GM21528 (cell line): Measurements from ENCODE around the gene SYCP2L.
"Not testable (repeated sequence)": the region's sequence is repeated elsewhere in the genome, so short reads cannot be mapped to it uniquely, and the experiment has no call there.

Source experiments
- ATAC-seq: cut with Tn5 transposase; IDR thresholded peaks from one replicate; pipeline ENCODE4 v1.9.1; 2021; ENCODE audit warnings: mild to moderate bottlenecking, moderate library complexity; ENCODE audit not compliant: unreplicated experiment, low FRiP score

SYCP2L gene

GRCh38 chr6:10877012-10877411 lies 9.8 kb upstream of the SYCP2L start:
- no peak for ATAC-seq

DNA sequence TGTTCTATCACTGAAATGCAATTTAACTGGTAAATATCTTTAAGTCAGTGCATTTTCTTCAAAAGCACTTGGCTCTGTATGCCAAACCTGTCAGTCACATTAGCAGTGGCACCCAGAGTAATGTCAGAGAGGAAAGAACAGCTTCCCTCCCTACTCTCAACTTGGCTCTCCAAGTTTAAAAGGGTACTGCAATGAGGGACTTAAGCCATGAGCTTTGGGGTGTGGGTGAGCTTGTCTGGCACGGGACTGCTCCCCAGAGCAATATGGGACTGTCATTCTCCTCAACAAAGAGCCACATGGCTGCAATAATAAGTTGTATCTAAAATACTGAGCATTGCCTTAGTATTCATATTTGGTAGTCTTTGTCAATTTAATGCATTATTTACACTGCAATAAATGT lies 9.0 kb upstream of the SYCP2L start:
- no peak for ATAC-seq

DNA sequence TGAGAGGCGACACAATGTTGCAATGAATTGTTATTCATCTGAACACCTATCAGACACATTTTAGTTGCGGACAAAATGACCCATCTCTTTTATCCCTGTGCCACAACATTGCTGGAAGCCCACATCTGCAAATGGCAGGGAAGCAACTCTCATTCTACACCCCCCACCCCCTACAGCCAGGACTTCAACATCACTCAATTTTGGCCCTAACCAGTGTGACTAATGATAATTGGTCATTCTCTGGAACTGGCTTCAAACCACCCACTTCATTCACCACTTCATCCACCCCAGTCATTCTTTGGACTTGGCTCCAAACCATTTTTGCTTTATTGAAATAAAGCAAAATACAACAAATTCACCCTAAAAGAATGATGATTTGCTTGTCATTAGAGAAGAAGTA lies 6.5 kb upstream of the SYCP2L start:
- no peak for ATAC-seq

DNA sequence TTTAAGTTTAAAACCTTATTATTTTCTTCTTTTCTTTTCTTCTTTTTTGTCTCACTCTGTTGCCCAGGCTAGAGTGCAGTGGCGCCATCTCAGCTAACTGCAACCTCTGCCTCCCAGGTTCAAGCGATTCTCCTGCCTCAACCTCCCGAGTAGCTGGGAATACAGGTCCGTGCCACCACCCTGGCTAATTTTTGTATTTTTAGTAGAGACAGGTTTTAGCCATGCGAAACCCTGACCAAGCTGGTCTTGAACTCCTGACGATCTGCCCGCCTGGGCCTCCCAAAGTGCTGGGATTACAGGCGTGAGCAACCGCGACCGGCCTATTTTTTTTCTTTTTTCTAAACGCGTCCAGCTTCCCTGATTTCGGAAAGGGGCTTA lies 4.6 kb upstream of the SYCP2L start:
- ATAC-seq = not testable (repeated sequence)

GRCh38 chr6:10882657-10883171 lies 4.1 kb upstream of the SYCP2L start:
- ATAC-seq = no peak

DNA sequence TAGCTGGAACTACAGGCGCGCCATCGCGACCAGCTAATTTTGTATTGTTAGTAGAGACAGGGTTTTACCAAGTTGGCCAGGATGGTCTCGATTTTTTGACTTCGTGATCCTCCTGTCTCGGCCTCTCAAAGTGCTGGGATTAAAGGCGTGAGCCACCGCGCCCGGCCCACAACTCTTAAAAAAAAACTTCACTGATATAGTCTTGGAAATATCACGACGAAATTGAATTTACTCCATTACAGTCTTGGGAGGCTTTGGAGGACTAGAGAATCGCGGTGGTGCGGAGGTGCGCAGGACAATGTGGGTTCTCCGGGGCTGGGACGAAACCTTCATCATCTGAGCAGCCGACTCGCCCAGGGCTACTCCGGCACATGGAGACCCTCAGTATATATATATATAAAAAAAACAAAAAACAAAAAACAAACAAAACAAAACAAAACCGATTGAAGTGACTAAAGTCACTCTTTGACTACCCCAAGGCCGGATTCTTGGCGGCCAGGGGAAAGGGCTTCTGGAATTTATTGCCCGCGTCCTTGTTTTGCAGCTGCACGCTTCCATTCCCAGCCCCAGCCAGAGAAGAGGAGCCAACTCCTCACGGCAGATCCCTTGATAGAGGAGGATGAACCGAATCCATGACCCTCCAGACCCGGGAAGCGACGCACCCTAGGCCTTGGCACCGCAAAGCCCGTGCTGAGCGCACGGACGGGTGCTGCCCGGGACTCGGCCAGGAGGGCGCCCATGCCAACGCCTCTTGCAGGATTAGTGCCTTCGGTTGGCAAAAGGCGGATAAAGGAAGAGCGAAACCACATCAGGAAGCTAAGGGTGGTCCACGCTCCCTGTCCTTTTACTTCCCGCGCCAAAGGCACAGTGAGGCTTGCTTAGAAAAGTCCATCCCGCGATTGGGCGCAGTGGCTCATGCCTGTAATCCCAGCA lies 3.3 kb upstream of the SYCP2L start:
- ATAC-seq = no peak

GRCh38 chr6:10884245-10884972 lies 2.4 kb upstream of the SYCP2L start:
- no peak for ATAC-seq

GRCh38 chr6:10886365-10886690 lies 524 bp upstream of the SYCP2L start:
- ATAC-seq = not testable (repeated sequence)

DNA sequence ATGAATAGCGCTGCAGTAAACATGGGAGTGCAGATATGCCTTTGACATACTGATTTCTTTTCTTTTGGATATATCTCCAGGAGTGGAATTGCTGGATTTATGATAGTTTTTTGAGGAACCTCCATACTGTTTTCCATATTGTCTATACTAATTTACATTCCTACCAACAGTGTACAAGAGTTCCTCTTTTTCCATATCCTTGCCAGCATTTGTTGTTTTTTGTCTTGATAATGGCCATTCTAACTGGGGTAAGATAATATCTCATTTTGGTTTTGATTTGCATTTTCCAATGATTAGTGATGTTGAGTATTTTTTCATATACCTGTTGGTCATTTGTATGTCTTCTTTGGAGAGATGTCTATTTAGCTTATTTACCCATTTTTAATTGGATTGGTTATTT lies 3.3 kb downstream of the SYCP2L start:
- ATAC-seq = no peak

DNA sequence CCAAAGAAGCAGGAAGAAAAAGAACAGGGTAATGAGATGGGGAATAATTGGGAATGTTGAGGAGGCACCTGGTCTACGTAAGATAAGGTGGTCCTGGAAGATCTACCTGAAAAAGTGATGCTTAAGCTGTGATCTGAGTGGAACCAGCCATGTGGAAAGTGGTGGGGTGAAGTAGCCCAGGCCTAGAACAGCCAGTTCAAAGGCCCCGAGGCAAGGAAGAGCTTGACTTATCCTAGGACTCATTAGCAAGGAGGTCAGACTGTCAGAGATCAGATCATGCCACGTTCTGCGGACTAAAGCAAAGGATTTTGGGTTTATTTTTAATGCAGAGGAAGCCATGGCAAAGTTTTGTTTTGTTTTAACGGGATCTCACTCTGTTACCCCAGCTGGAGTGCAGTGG lies 5.1 kb downstream of the SYCP2L start:
- no peak for ATAC-seq

DNA sequence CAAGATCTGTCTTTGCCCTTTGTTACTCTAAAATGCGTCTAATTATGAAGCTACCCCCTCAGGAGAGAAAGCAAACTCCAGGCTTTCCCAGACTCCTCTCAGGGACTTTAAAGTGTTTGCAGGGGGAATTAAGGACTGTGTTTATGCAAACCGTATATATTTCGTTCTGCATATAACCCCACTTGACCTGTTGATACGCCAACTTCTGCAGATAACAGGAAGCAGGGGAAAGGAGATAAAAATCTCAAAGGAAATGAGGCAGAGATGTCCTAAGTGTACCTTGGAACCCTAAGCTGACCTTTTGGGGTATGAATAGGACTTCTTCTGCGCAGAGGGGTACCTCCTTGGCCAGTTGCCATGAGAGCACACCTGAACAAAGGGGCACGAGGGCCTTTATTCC lies 8.1 kb downstream of the SYCP2L start:
- no peak for ATAC-seq

DNA sequence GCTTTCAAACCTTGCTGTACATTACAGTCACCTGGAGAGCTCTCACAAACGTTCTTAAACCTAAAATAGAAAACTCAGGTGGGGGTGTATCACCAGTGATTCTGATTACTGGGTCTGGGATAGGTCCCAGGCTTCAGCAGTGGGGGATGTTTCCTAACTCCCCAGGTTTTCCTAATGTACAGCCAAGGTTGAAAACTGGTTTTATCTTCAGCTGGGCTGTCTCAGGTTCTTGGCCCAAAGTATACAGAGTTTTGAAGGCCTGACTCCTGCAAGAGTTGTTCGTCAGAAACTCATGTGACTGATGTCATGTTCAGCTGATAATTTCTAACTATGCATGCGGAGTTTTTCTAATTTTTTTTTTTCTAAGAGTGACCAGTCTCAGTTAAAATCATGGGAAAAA lies 9.8 kb downstream of the SYCP2L start:
- ATAC-seq = no peak

DNA sequence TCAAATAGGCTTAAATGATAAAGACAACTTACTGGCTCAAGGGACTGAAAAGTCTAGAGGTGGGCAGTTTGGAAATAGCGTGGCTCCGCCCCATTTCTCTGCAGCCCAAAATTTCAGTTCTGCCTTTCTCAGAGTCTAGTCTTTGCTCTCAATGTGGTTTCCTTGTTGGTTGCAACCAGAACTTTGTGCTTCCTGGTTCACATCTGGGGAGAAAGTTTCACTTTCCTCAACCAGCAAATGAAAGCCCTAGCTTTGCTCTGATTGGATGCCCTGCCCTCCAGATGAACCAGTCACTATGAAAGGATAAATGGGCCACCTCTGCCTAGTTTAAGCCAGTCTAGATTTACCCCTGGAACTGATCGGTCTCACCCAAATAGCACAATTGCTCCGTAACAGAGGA lies 14.9 kb downstream of the SYCP2L start:
- peak; percentile 97 for ATAC-seq

DNA sequence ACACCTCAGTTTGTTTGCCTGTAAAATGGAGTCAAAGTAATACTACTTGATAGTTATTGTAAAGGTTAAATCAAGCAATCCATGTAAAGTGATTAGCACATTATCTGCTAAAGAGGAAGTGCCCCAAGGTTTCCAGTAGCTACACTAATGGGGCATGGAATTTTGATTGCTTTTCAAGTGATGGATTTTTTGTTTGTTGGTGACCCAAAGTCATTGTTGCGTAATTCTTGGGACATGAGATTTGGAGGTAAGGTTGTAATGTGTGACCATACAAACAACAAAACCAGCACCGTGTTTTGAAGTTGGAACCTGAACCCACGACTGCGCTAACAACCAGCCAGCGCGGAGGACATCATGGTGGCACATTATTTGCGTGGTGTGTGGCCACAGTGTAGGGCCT lies 17.2 kb downstream of the SYCP2L start:
- ATAC-seq = no peak

GRCh38 chr6:10908228-10908627 lies 21.4 kb downstream of the SYCP2L start:
- no peak for ATAC-seq

DNA sequence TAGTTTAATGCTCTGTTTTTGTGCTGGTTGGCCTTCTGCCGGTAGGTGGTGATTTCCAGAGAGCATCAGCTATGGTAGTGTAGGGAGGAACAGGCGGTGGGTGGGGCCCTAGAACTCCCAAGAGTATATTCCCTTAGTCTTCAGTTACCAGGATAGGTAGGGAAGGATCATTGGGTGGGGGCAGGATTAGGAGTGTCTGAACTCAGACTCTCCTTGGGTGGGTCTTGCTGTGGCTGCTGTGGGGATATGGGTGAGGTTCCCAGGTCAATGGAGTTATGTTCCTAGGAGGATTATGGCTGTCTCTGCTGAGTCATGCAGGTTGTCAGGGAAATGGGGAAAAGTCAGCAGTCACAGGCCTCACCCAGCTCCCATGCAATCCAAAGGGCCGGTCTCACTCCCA lies 32.7 kb downstream of the SYCP2L start:
- ATAC-seq = not testable (repeated sequence)

GRCh38 chr6:10933126-10933525 lies 46.3 kb downstream of the SYCP2L start:
- no peak for ATAC-seq

DNA sequence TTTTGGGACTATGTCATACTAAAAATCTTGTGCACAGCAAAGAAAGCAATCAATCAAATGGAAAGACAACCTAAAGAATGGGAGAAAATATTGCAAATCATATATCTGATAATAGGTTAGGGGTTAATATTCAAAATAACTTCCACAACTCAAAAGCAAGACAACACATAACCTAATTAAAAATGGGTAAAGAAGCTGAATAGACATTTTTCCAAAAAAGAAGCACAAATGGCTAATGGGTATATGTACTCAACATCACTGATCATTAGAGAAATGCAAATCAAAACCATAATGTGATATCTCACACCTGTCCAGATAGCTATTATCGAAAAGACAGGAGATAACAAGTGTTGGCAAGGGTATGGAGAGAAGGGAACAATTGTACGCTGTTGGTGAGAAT lies 53.0 kb downstream of the SYCP2L start:
- no peak for ATAC-seq

- no peak for ATAC-seq
Measured at GRCh38 chr6:10945845-10946244, 59.0 kb downstream of the SYCP2L start.

DNA sequence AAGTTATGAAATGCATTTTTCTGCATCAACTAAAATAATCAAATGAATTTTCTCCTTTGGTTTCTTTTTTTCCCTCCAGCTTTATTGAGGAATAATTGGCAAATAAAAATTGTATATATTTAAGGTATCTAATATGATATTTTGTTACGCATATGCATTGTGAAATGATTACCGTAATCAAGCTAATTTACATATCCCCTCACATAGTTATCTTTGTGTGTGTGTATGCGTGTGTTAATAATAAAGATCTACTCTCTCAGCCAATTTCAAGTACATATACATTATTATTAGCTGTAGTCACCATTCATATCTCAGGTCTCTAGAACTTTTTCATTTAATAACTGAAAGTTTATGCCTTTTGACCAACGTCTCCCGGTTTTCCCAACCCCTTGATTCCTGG lies 61.1 kb downstream of the SYCP2L start:
- no peak for ATAC-seq

- ATAC-seq = no peak
Measured at GRCh38 chr6:10949579-10950490, 63.0 kb downstream of the SYCP2L start.
